Measurements from ENCODE around the gene EXO1.
"Not testable (repeated sequence)": the region's sequence is repeated elsewhere in the genome, so short reads cannot be mapped to it uniquely, and the experiment has no call there.

EXO1 gene

GRCh38 chr1:241837416-241837815 lies 10.6 kb upstream of the EXO1 start:
- DNase-seq: no peak

GRCh38 chr1:241837901-241838300 lies 10.1 kb upstream of the EXO1 start:
- peak; percentile 7 for DNase-seq

DNA sequence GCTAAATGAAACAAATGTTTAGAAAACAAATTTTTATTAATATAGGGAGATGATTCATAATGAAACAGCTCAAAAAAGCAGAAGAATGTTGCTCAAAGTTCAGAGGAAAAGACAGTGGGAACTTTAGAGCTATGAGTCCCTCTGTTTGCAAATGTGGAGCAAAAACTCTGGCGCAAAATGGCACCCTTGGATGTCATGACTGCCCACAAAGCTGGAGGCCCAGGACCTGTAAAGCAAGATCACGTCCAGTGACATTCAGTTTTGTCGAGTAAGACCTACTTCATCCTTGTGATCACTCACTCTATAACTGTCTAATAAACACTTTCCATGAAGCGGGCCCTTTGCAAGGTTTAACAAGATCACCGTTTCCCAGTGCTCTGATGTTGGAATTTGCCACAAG lies 9.1 kb upstream of the EXO1 start:
- no peak for DNase-seq

DNA sequence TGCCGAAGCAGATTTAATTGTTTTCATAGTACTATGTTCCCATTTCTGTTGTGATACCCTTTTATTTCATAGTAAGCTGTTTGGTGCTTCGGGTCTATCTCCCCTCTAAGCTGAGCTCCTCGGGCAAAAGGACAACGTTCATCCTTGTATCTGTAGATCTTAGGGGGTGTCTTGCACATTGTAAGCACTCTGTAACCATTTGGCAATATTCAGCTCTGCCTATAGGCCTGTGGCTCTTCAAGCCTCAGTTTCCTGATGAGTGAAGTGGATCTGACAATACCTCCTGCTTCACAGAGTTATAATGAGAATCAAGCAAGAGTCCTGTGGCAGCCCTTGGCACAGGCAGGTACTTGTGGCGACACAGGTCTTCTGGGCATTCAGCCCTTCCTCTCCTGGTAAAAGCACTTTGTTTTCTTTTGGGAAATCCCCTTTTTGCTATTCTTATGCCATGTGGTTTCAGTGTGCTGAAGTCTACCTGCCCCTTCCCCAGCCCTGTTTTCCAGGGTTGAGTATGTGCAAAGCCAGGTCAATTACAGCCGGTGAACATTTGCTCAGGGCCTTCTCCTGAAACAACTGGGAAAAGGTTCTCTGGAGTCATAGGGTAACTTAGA lies 8.5 kb upstream of the EXO1 start:
- DNase-seq: no peak

DNA sequence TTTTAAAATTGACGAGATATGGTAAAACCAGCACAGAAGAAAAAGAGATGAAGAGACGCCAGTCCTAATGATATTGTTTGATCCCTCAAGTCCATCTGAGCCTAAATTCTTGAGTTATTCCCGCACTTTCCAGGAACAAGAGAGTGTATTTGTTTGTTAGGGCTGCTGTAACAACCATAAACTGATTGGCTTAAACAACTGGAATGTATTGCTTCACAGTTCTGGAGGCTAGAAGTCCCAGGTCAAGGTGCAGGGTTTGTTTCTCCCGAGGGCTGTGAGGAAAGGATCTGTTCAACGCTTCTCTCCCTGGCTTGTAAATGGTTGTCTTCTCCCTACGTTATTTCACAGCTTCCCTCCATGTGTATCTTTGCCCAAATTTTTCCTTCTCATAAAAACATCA lies 7.8 kb upstream of the EXO1 start:
- no peak for DNase-seq

DNA sequence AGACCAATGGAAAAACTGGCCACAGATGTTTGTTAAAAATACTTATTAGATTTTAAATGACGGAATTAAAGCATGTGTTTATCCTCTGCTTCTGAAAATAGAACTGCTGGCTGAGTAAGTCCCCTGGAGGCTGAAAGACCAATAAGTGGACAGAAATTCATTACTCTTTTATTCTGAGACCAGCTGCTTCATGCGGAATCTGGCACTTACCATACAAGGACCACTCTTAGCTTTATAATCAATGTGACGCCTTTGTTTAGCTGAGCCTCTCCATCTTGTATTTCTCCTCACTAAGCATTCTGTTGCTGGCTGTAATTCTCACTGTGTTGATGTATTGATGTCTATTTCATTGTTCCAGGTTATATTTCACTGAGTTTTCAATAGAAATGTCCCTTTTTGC lies 6.3 kb upstream of the EXO1 start:
- DNase-seq: no peak

- DNase-seq: peak; percentile 44
Observed at GRCh38 chr1:241842565-241842964, 5.4 kb upstream of the EXO1 start.

DNA sequence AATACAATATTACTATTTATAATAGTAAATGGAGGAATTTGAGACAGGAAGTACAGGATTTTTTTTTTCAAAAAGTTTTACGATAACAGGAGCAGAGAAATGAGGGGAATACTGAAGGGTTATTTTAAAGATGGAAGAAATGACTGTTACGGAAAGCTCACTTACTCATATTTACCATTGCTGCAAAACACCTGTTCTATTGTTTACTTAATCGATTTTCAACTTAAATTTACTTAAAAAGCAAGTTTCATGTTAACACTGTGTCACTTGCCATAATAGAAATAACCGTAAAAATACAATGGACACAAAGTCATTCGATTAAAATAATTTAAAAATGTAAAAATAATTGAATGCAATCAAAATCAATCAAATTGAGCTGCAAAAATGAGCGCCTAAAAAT lies 3.4 kb upstream of the EXO1 start:
- DNase-seq: no peak

DNA sequence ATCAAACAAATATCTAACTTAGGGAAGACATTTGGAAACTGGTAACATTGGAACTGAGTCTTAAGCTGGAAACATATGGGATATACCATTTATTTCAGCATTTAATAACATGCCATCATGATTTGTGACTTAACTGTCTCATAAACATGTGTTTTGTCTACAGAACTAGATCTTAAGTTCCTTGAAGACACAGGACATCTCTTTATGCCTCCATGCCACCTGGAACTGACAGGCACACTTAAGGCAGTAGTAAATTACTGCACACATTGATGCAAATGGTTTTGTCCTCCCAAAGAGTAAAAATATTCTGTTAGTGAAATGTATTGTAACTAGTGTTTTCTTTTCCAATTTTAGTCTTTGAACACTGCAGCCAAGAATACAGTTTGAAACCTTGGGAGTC lies 1.6 kb upstream of the EXO1 start:
- DNase-seq: no peak

GRCh38 chr1:241846862-241847539 lies 1.0 kb upstream of the EXO1 start:
- DNase-seq: no peak

DNA sequence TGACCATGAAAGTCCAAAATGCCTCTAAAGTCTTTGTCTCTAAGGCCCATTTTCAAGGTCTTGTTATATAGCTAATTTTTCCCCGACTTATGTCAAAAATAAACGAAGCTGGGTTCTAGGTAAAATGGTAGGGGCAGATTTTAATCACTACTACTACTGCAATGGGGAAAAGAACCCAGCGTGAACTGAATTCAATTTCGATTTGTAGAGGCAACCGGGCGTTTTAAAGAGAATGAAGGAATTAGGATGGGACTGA lies 536 bp upstream of the EXO1 start:
- DNase-seq: no peak

GRCh38 chr1:241848686-241849344 lies 811 bp downstream of the EXO1 start:
- DNase-seq: no peak

- DNase-seq: no peak
Observed at GRCh38 chr1:241849345-241849695, 1.3 kb downstream of the EXO1 start.

DNA sequence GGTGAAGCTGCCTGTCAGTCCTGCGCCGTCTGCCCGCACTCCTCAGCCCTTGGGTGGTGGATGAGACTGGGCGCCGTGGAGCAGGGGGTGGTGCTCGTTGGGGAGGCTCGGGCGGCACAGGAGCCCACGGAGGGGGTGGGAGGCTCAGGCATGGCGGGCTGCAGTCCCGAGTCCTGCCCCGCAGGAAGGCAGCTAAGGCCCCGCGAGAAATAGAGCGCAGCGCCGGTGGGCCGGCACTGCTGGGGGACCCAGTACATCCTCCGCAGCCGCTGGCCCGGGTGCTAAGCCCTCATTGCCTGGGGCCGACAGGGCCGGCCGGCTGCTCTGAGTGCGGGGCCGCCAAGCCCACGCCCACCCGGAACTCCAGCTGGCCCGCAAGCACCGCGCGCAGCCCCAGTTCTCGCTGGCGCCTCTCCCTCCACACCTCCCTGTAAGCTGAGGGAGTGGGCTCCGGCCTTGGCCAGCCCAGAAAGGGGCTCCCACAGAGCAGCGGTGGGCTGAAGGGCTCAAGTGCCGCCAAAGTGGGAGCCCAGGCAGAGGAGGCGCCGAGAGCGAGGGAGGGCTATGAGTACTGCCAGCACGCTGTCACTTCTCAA lies 7.6 kb downstream of the EXO1 start:
- DNase-seq: not testable (repeated sequence)

GRCh38 chr1:241857131-241857530 lies 9.1 kb downstream of the EXO1 start:
- no peak for DNase-seq

- no peak for DNase-seq
Observed at GRCh38 chr1:241860922-241861321, 12.9 kb downstream of the EXO1 start.

DNA sequence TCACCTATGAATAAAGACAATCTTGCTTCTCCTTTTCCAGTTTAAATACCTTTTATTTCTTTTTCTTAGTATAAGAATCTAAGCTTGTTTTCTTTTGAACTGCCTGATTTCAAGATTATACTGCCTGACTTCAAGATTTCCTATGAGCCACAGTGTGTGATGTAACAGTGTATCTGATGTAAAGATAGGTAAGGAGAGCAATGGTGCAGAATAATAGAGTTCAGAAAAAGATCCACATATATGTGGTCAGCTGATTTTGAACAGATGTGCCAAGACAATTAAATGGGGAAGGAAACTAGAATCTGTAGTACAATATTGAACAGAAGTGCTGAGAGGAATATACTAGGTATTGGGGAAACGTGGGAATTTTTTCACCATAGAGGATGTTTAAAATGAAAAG lies 21.0 kb downstream of the EXO1 start:
- DNase-seq: no peak

- DNase-seq: no peak
Observed at GRCh38 chr1:241870336-241870735, 22.3 kb downstream of the EXO1 start.

DNA sequence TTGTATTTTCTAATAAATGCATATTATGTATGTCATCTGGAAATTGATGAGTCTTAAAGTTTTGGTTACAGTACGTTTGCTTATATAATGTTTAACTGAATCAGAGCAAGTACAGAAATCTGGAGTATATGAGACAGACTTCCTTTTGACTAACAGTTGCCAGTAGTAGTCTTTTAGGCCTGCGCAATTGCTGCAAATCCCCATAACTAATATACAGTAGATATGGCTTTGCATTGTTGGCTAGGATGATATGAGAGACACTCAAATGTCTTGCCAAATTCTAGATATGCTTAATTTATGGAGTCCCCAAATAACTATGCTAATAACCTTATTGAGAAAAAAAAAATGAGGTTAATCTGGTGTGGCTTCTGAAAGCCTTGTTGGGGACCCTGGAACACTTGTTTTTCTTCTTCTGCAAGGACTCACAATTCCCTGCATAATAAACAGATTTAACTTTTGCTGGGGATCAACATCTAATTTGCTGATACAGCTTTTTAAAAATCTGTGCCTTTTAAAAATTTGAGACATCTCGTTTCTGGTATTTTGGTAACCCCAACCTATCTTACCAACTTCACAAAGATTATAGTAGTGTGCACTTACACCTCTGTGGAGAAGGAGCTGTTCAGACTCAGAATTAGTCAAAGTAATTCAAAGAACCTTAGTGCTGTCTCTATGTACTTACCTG lies 22.9 kb downstream of the EXO1 start:
- DNase-seq: no peak

DNA sequence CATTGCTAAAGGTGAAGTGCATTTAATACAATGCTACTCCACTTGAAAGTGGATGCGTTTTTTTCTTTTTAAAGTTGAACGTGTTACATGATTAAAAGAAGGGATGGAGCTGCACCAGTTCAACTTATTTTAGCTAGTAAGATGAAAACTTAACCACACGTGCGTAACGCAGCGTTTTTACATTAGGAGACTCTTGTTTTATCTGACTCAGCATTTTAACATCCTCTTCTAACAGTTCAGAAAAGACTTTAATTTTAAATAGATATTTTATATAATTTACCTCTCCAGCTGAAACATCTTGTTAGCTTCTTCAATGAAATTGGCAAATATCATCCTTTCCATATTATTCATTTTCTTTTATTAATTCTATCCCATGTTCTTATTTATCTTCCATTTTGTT lies 33.4 kb downstream of the EXO1 start:
- no peak for DNase-seq

DNA sequence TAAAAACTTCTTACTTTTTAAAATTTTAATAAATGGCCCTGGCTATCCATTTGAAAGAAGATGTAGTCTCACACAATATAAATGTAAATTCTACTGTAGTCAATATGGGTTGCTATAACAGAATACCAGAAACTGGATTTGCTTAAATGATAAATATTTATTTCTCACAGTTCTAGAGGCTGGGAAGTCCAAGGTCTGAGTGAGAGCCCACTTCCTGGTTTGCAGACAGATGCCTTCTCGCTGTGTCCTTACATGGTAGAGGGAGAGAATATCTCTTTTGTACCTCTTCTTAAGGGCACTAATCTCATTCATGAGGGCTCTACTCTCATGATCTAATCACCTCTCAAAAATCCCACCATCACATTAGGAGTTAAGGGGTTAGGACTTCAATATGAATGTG lies 35.2 kb downstream of the EXO1 start:
- no peak for DNase-seq

DNA sequence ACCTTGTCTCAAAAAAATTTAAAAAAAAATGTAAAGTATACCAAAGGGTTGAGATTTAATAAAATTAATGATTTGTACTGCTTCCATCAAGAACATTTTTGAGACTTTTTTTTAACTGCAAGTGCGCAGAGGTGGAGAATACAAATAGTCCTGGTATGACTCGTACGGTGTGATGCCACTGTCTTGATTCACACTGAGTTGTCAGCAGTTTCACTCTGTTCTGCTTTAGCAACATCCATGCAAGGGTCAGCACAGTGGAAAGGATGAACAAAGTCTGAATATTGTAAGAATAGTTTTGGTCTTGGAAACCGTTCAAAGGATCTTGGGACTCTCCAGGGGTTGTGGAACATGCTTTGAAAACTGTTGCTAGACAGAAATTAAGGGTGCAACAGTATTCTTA lies 40.2 kb downstream of the EXO1 start:
- DNase-seq: no peak

DNA sequence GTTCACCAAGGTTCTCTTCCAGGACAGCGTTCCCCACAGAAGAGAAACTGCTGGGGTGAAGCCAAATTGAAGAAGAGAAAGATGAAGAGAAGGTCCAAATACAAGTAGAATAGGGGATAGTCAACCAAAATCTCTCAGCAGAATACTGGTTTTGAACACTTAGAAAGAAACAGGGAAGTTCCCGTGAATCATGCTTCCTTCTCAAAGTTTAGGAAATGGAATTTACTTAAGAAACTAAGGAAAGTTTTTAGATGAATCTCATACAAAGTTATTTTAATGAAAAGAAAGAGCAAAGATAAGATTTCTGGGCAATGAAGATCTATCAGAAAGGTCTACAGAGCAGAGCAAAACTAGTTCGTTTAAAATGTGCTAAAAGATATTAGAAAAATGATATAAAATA lies 43.3 kb downstream of the EXO1 start:
- no peak for DNase-seq

- no peak for DNase-seq
Observed at GRCh38 chr1:241894016-241894415, 46.0 kb downstream of the EXO1 start.
